Ovary (tissue), 9 donors: ENCODE measurements around the gene NCCRP1. TPM values are rescaled to one million over a fixed set of nuclear protein-coding genes. Genes with fewer than 3 reads are reported as not detected.

Experiments used
- DNase-seq, 5 donors: peaks; one replicate each; pipeline ENCODE4 v3.0.0-alpha.2; 2019 to 2020
- H3K27ac ChIP-seq, 2 donors: fragments of 200-600 bp; one replicate each; pipeline versions ENCODE4 v1.5.1 to v1.8.0; 2019 to 2022
- H3K27me3 ChIP-seq: fragments of 200-600 bp; one replicate; pipeline ENCODE4 v1.8.0; 2022
- H3K36me3 ChIP-seq: fragments of 200-600 bp; sonication (generic); one replicate; pipeline ENCODE4 v1.5.1; 2019
- H3K4me1 ChIP-seq: one replicate; pipeline ENCODE4 v1.8.1; 2013; ENCODE audit warnings: mild to moderate bottlenecking, moderate library complexity; ENCODE audit not compliant: insufficient read depth
- H3K4me3 ChIP-seq: fragments of 200-600 bp; sonication (generic); one replicate; pipeline ENCODE4 v1.5.1; 2017
- H3K9me3 ChIP-seq, 2 donors: fragments of 200-600 bp in 1 of 2; sonication (generic) in 1 of 2; one replicate each; pipeline versions ENCODE4 v1.5.1 to v1.8.1; 2013 to 2019; ENCODE audit warnings: mild to moderate bottlenecking in 1 of 2, moderate library complexity in 1 of 2
- CTCF ChIP-seq, 3 donors: fragments of 450-650 bp in 2 of 3; fragments of 200-600 bp in 1 of 3; IDR thresholded peaks; one replicate each; pipeline versions ENCODE4 v1.5.1 to v1.8.0; 2016 to 2022; ENCODE audit warnings: antibody characterized with exemption in 3 of 3, mild to moderate bottlenecking in 1 of 3
- EP300 ChIP-seq: sonication (generic); formaldehyde crosslinking; IDR thresholded peaks from one replicate; pipeline ENCODE4 v1.6.1; 2017; ENCODE audit warnings: antibody characterized with exemption
- POLR2A ChIP-seq: fragments of 450-650 bp; IDR thresholded peaks from one replicate; pipeline ENCODE4 v1.6.1; 2017; ENCODE audit warnings: antibody characterized with exemption, mild to moderate bottlenecking, moderate library complexity
- WGBS, 3 donors: extraction: QIAGEN DNeasy Blood & Tissue Kit in 1 of 3; methylation state at CpG; one replicate each; pipeline versions ENCODE4 v1.1.5 to v1.1.7; 2013 to 2017; 5-methylcytosine and 5-hydroxymethylcytosine counted together
- intact Hi-C, 4 donors: fragments of 100-400 bp; cut with DNase I; formaldehyde crosslinking; loops; one replicate each; pipeline versions ENCODE4 v1.11.0 to v1.15.1; 2022 to 2023
- polyA plus RNA-seq, 2 donors: library from polyadenylated mRNA; stranded (reverse); fragments of 200-250 nt in 1 of 2; fragments of 350-450 nt in 1 of 2; fragmentation: Illumina TruSeq in 1 of 2; extraction: RNeasy Lipid Tissue Mini Kit (QIAGEN cat#74804) in 1 of 2; gene quantifications; one replicate each; pipeline ENCODE4 v1.2.3, GENCODE V29; 2013 to 2014
- total RNA-seq, 7 donors: library from RNA; depleted of rRNA in 2 of 7; stranded (reverse); fragments of >200 nt in 2 of 7; fragmentation: NEBNext Ultra II Directional in 3 of 7; extraction: Animal tissue kit (Norgen Biotek cat#: 25700) in 3 of 7; gene quantifications; one replicate each; pipeline versions ENCODE4 v1.1.0 to v1.2.4, GENCODE V29; 2016 to 2023
- donor health status: DM: no; HTN: no; CAD: no; lungs with moderate emphysema.
- donor health status: DM: no; HTN: no; CAD: no.
- donor health status: Bipolar disorder and iron deficiency.
- donor health status: DM: yes; HTN: yes; CAD: no.
- donor health status: DM: no; HTN: no; CAD: no.
- donor health status: DM: yes; HTN: yes; CAD: no.

The NCCRP1 gene
- total and polyA plus RNA-seq, 9 donors, result 0.05 to 4.4 (median 0.20) TPM; not detected in 4

GRCh38 chr19:39150807-39151600 lies 45.8 kb upstream of the NCCRP1 start:
- no peaks in the 10 kb centered on the region for H3K9me3 ChIP-seq
- no peak for DNase-seq
- no peak overlapping the region for H3K27ac ChIP-seq
- 80 to 83% (median 80%) methylated on average over 26 of the region's 26 CpGs for WGBS, 3 donors
- H3K4me1 ChIP-seq, result peaks cover 2% of the 10 kb centered on the region
- no peaks in the 10 kb centered on the region for H3K36me3 ChIP-seq
- TF ChIP-seq CTCF (IDR thresholded peaks at IDR 0.05) (no peak), EP300 (no peak), POLR2A (no peak)
- no peaks in the 10 kb centered on the region for H3K27me3 ChIP-seq
- intact Hi-C loops, result no loop called here
- H3K4me3 ChIP-seq, result no peak overlapping the region

- TF ChIP-seq EP300 (no peak), POLR2A (no peak), CTCF (IDR thresholded peaks at IDR 0.05) (no peak)
- no peak for DNase-seq
- Histone ChIP-seq H3K4me1 (peaks cover 11% of the 10 kb centered on the region), H3K9me3 (no peaks in the 10 kb centered on the region), H3K27ac (no peak overlapping the region), H3K36me3 (no peaks in the 10 kb centered on the region), H3K4me3 (no peak overlapping the region), H3K27me3 (no peaks in the 10 kb centered on the region)
- 91 to 94% (median 92%) methylated on average over 10 of the region's 10 CpGs for WGBS, 3 donors
- intact Hi-C loops, result no loop called here
Observed at GRCh38 chr19:39152066-39152465, 44.7 kb upstream of the NCCRP1 start.

- H3K4me1 ChIP-seq, result peaks cover 22% of the 10 kb centered on the region
- H3K27me3 ChIP-seq, result no peaks in the 10 kb centered on the region
- DNase-seq, result no peak
- intact Hi-C loops, result no loop called here
- no peaks in the 10 kb centered on the region for H3K36me3 ChIP-seq
- no peak overlapping the region for H3K27ac ChIP-seq
- no peak for TF ChIP-seq EP300
- TF ChIP-seq CTCF (IDR thresholded peaks at IDR 0.05), result no peak
- H3K9me3 ChIP-seq, result no peaks in the 10 kb centered on the region
- WGBS, 3 donors, result 86 to 89% (median 87%) methylated on average over 13 of the region's 13 CpGs
- no peak overlapping the region for H3K4me3 ChIP-seq
Observed at GRCh38 chr19:39154100-39154628, 42.6 kb upstream of the NCCRP1 start.

GRCh38 chr19:39154629-39155100 lies 42.1 kb upstream of the NCCRP1 start:
- intact Hi-C loops, result no loop called here
- no peaks in the 10 kb centered on the region for H3K36me3 ChIP-seq
- H3K9me3 ChIP-seq, result no peaks in the 10 kb centered on the region
- H3K4me3 ChIP-seq, result no peak overlapping the region
- H3K4me1 ChIP-seq, result peaks cover 22% of the 10 kb centered on the region
- no peaks in the 10 kb centered on the region for H3K27me3 ChIP-seq
- TF ChIP-seq CTCF (IDR thresholded peaks at IDR 0.05), result no peak
- TF ChIP-seq EP300, result no peak
- no peak for TF ChIP-seq POLR2A
- H3K27ac ChIP-seq, result no peak overlapping the region
- WGBS, 3 donors, result 72 to 79% (median 77%) methylated on average over 10 to 11 of the region's 11 CpGs
- DNase-seq, result no peak
